ENCODE results near the gene SKAP1. TPM values are rescaled to one million over a fixed set of nuclear protein-coding genes. Genes with fewer than 3 reads are reported as not detected.

The SKAP1 gene
- total and polyA plus RNA-seq, 2 experiments from 2014 or later = 0.27 TPM; not detected in 1

DNA sequence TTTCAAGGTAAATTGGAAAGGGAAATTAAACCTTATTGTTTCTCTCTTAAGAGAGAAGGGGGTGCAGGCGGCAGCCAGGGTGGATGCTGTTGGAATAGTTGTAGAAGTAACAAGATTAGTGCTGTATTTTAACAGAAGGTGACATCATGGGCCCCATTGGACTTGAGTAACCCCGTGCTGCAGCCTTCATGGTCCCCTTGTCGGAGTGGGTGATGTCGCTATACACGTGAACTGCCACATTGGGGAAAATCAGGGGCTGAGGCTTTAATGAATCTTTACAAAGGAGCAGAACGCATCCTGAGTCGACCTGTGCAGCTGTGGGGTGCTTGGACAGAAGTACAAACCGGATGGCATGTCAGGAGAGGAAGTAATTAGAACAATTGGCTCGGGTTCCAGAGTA lies 319.3 kb downstream of the SKAP1 start:
- Mint-ChIP-seq H3K27me3 (ENCODE audit: insufficient read depth, low read depth, poor library complexity) (peaks cover 14% of the 10 kb centered on the region), H3K36me3 (ENCODE audit: low read depth) (peaks cover 15% of the 10 kb centered on the region; the same call in 2 of the 3 replicates), H3K4me3 (no peak overlapping the region; the same call in 2 of the 3 replicates), H3K9me3 (no peaks in the 10 kb centered on the region), H3K4me1 (peaks cover 12% of the 10 kb centered on the region), H3K27ac (peak overlapping the region; percentile 50; the same call in 1 of the 2 replicates)
- Histone ChIP-seq H3K27ac (ENCODE audit: low read depth) (no peak overlapping the region), H3K4me2 (no peak overlapping the region), H3K79me2 (replicated peaks; ENCODE audit: insufficient read depth) (peaks cover 56% of the 10 kb centered on the region), H3K4me3 (no peak overlapping the region), H3K27me3 (ENCODE audit: insufficient read depth) (no peaks in the 10 kb centered on the region), H3K4me1 (ENCODE audit: insufficient read depth) (peaks cover 15% of the 10 kb centered on the region), H3K36me3 (ENCODE audit: insufficient read depth) (peaks cover 3% of the 10 kb centered on the region; the same call in 1 of the 2 replicates), H4K20me1 (replicated peaks; ENCODE audit: insufficient read depth) (peaks cover 16% of the 10 kb centered on the region), H3K9me2 (ENCODE audit: insufficient read depth) (no peaks in the 10 kb centered on the region), H3F3A (replicated peaks; ENCODE audit: low read depth) (peaks cover 7% of the 10 kb centered on the region), H2AFZ (no peak overlapping the region)
- TF ChIP-seq, protein P1, sequence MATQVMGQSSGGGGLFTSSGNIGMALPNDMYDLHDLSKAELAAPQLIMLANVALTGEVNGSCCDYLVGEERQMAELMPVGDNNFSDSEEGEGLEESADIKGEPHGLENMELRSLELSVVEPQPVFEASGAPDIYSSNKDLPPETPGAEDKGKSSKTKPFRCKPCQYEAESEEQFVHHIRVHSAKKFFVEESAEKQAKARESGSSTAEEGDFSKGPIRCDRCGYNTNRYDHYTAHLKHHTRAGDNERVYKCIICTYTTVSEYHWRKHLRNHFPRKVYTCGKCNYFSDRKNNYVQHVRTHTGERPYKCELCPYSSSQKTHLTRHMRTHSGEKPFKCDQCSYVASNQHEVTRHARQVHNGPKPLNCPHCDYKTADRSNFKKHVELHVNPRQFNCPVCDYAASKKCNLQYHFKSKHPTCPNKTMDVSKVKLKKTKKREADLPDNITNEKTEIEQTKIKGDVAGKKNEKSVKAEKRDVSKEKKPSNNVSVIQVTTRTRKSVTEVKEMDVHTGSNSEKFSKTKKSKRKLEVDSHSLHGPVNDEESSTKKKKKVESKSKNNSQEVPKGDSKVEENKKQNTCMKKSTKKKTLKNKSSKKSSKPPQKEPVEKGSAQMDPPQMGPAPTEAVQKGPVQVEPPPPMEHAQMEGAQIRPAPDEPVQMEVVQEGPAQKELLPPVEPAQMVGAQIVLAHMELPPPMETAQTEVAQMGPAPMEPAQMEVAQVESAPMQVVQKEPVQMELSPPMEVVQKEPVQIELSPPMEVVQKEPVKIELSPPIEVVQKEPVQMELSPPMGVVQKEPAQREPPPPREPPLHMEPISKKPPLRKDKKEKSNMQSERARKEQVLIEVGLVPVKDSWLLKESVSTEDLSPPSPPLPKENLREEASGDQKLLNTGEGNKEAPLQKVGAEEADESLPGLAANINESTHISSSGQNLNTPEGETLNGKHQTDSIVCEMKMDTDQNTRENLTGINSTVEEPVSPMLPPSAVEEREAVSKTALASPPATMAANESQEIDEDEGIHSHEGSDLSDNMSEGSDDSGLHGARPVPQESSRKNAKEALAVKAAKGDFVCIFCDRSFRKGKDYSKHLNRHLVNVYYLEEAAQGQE (IDR thresholded peaks at IDR 0.05; ENCODE audit: unreplicated experiment) = no peak
- TF ChIP-seq ZNF114 (CRISPR knock-in tag; IDR thresholded peaks at IDR 0.05) (no peak), JUNB (IDR thresholded peaks at IDR 0.05; ENCODE audit: unreplicated experiment) (no peak), CREB1 (CRISPR knock-in tag; IDR thresholded peaks at IDR 0.05; ENCODE audit: low read depth) (no peak), EZH2 (IDR thresholded peaks at IDR 0.05; ENCODE audit: low read depth, unreplicated experiment) (no peak), NANOG (IDR thresholded peaks at IDR 0.05; ENCODE audit: borderline replicate concordance) (no peak), STAT1 (IDR thresholded peaks at IDR 0.05; ENCODE audit: unreplicated experiment) (no peak), ZNF331 (CRISPR knock-in tag; IDR thresholded peaks at IDR 0.05; ENCODE audit: low read depth) (no peak), POLR2AphosphoS5 (IDR thresholded peaks at IDR 0.05; ENCODE audit: low read depth) (no peak), EZH2phosphoT487 (IDR thresholded peaks at IDR 0.05; ENCODE audit: unreplicated experiment) (no peak)
- TF ChIP-seq, protein P2, sequence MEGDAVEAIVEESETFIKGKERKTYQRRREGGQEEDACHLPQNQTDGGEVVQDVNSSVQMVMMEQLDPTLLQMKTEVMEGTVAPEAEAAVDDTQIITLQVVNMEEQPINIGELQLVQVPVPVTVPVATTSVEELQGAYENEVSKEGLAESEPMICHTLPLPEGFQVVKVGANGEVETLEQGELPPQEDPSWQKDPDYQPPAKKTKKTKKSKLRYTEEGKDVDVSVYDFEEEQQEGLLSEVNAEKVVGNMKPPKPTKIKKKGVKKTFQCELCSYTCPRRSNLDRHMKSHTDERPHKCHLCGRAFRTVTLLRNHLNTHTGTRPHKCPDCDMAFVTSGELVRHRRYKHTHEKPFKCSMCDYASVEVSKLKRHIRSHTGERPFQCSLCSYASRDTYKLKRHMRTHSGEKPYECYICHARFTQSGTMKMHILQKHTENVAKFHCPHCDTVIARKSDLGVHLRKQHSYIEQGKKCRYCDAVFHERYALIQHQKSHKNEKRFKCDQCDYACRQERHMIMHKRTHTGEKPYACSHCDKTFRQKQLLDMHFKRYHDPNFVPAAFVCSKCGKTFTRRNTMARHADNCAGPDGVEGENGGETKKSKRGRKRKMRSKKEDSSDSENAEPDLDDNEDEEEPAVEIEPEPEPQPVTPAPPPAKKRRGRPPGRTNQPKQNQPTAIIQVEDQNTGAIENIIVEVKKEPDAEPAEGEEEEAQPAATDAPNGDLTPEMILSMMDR (conservative IDR thresholded peaks at IDR 0.05; ENCODE audit: low read depth in 2 of 2) = no peak
- TF ChIP-seq, protein P3, sequence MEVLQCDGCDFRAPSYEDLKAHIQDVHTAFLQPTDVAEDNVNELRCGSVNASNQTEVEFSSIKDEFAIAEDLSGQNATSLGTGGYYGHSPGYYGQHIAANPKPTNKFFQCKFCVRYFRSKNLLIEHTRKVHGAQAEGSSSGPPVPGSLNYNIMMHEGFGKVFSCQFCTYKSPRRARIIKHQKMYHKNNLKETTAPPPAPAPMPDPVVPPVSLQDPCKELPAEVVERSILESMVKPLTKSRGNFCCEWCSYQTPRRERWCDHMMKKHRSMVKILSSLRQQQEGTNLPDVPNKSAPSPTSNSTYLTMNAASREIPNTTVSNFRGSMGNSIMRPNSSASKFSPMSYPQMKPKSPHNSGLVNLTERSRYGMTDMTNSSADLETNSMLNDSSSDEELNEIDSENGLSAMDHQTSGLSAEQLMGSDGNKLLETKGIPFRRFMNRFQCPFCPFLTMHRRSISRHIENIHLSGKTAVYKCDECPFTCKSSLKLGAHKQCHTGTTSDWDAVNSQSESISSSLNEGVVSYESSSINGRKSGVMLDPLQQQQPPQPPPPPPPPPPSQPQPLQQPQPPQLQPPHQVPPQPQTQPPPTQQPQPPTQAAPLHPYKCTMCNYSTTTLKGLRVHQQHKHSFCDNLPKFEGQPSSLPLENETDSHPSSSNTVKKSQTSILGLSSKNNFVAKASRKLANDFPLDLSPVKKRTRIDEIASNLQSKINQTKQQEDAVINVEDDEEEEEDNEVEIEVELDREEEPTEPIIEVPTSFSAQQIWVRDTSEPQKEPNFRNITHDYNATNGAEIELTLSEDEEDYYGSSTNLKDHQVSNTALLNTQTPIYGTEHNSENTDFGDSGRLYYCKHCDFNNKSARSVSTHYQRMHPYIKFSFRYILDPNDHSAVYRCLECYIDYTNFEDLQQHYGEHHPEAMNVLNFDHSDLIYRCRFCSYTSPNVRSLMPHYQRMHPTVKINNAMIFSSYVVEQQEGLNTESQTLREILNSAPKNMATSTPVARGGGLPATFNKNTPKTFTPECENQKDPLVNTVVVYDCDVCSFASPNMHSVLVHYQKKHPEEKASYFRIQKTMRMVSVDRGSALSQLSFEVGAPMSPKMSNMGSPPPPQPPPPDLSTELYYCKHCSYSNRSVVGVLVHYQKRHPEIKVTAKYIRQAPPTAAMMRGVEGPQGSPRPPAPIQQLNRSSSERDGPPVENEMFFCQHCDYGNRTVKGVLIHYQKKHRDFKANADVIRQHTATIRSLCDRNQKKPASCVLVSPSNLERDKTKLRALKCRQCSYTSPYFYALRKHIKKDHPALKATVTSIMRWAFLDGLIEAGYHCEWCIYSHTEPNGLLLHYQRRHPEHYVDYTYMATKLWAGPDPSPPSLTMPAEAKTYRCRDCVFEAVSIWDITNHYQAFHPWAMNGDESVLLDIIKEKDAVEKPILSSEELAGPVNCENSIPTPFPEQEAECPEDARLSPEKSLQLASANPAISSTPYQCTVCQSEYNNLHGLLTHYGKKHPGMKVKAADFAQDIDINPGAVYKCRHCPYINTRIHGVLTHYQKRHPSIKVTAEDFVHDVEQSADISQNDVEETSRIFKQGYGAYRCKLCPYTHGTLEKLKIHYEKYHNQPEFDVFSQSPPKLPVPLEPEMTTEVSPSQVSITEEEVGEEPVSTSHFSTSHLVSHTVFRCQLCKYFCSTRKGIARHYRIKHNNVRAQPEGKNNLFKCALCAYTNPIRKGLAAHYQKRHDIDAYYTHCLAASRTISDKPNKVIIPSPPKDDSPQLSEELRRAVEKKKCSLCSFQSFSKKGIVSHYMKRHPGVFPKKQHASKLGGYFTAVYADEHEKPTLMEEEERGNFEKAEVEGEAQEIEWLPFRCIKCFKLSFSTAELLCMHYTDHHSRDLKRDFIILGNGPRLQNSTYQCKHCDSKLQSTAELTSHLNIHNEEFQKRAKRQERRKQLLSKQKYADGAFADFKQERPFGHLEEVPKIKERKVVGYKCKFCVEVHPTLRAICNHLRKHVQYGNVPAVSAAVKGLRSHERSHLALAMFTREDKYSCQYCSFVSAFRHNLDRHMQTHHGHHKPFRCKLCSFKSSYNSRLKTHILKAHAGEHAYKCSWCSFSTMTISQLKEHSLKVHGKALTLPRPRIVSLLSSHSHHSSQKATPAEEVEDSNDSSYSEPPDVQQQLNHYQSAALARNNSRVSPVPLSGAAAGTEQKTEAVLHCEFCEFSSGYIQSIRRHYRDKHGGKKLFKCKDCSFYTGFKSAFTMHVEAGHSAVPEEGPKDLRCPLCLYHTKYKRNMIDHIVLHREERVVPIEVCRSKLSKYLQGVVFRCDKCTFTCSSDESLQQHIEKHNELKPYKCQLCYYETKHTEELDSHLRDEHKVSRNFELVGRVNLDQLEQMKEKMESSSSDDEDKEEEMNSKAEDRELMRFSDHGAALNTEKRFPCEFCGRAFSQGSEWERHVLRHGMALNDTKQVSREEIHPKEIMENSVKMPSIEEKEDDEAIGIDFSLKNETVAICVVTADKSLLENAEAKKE (CRISPR knock-in tag; IDR thresholded peaks at IDR 0.05) = no peak
- TF ChIP-seq, protein P4, sequence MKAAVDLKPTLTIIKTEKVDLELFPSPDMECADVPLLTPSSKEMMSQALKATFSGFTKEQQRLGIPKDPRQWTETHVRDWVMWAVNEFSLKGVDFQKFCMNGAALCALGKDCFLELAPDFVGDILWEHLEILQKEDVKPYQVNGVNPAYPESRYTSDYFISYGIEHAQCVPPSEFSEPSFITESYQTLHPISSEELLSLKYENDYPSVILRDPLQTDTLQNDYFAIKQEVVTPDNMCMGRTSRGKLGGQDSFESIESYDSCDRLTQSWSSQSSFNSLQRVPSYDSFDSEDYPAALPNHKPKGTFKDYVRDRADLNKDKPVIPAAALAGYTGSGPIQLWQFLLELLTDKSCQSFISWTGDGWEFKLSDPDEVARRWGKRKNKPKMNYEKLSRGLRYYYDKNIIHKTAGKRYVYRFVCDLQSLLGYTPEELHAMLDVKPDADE (IDR thresholded peaks at IDR 0.05) = no peak
- no peak for DNase-seq (ENCODE audit: low spot score)
- no peak for ATAC-seq

All from GM23338 (cell line).